Retina (tissue), 1 donor: ENCODE data around the gene GSTM3.
"Not testable (repeated sequence)": the region's sequence is repeated elsewhere in the genome, so short reads cannot be mapped to it uniquely, and the experiment has no call there.

Experiments used
- DNase-seq: peaks from one replicate; pipeline ENCODE4 v3.0.0-alpha.2; 2016

GSTM3 gene

GRCh38 chr1:109725510-109725909, 15.3 kb downstream of the GSTM3 start:
- DNase-seq, result no peak

- no peak for DNase-seq
Measured at GRCh38 chr1:109724933-109725332, 15.9 kb downstream of the GSTM3 start.

GRCh38 chr1:109722908-109723691, 17.7 kb downstream of the GSTM3 start:
- no peak for DNase-seq

- DNase-seq, result no peak
Measured at GRCh38 chr1:109721971-109722370, 18.9 kb downstream of the GSTM3 start.

- DNase-seq, result no peak
Measured at GRCh38 chr1:109721042-109721441, 19.8 kb downstream of the GSTM3 start.

GRCh38 chr1:109719337-109719837, 21.5 kb downstream of the GSTM3 start:
- DNase-seq, result no peak

GRCh38 chr1:109718495-109718894, 22.3 kb downstream of the GSTM3 start:
- no peak for DNase-seq

- no peak for DNase-seq
Measured at GRCh38 chr1:109717729-109718128, 23.1 kb downstream of the GSTM3 start.

GRCh38 chr1:109716570-109717090, 24.2 kb downstream of the GSTM3 start:
- no peak for DNase-seq

- no peak for DNase-seq
Measured at GRCh38 chr1:109716121-109716520, 24.7 kb downstream of the GSTM3 start.

- no peak for DNase-seq
Measured at GRCh38 chr1:109714661-109715372, 26.0 kb downstream of the GSTM3 start.

GRCh38 chr1:109713636-109714035, 27.2 kb downstream of the GSTM3 start:
- no peak for DNase-seq

- DNase-seq, result no peak
Measured at GRCh38 chr1:109712321-109712864, 28.4 kb downstream of the GSTM3 start.

- peak; percentile 69 for DNase-seq
Measured at GRCh38 chr1:109711593-109712320, 29.1 kb downstream of the GSTM3 start, which contains the start of gene GSTM5. GSTM5 (plus strand) TSS chr1:109712251; CDS start chr1:109712313, 62 bp downstream.

- not testable (repeated sequence) for DNase-seq
Measured at GRCh38 chr1:109709822-109710221, 31.0 kb downstream of the GSTM3 start.

GRCh38 chr1:109708949-109709348, 31.9 kb downstream of the GSTM3 start:
- DNase-seq, result not testable (repeated sequence)

GRCh38 chr1:109705411-109705810, 35.4 kb downstream of the GSTM3 start:
- no peak for DNase-seq

GRCh38 chr1:109704173-109704572, 36.7 kb downstream of the GSTM3 start:
- no peak for DNase-seq

- not testable (repeated sequence) for DNase-seq
Measured at GRCh38 chr1:109702940-109703339, 37.9 kb downstream of the GSTM3 start.

GRCh38 chr1:109697861-109698260, 43.0 kb downstream of the GSTM3 start:
- not testable (repeated sequence) for DNase-seq

- no peak for DNase-seq
Measured at GRCh38 chr1:109697066-109697465, 43.8 kb downstream of the GSTM3 start.

- not testable (repeated sequence) for DNase-seq
Measured at GRCh38 chr1:109695138-109695537, 45.7 kb downstream of the GSTM3 start.

- DNase-seq, result not testable (repeated sequence)
Measured at GRCh38 chr1:109694400-109694799, 46.4 kb downstream of the GSTM3 start.
